Muscle of leg (tissue), 11 donors: ENCODE results near the gene LSM14B. TPM values are rescaled to one million over a fixed set of nuclear protein-coding genes. Genes with fewer than 3 reads are reported as not detected.

ENCODE experiments used
- DNase-seq: peaks from one replicate; pipeline ENCODE4 v3.0.0; 2013
- H3K27ac ChIP-seq: one replicate; pipeline ENCODE4 v1.5.1; 2013; ENCODE audit warnings: mild to moderate bottlenecking, low read length, control low read depth
- H3K27me3 ChIP-seq: one replicate; pipeline ENCODE4 v1.6.1; 2013; ENCODE audit warnings: low read length; ENCODE audit not compliant: control insufficient read depth, insufficient read depth
- H3K36me3 ChIP-seq: one replicate; pipeline ENCODE4 v1.6.1; 2013; ENCODE audit warnings: low read length; ENCODE audit not compliant: control insufficient read depth, insufficient read depth
- H3K4me1 ChIP-seq: one replicate; pipeline ENCODE4 v1.6.1; 2013; ENCODE audit warnings: low read length; ENCODE audit not compliant: control insufficient read depth, insufficient read depth
- H3K4me3 ChIP-seq: one replicate; pipeline ENCODE4 v1.5.1; 2013; ENCODE audit warnings: low read length, control low read depth
- H3K9me3 ChIP-seq: replicated peaks from 2 replicates; pipeline ENCODE4 v1.6.1; 2013; ENCODE audit warnings: low read depth, low read length; ENCODE audit not compliant: control insufficient read depth
- WGBS: methylation state at CpG from one replicate; pipeline ENCODE4 v1.1.5; 2013; ENCODE audit warnings: missing lambda C conversion rate; ENCODE audit not compliant: insufficient coverage; 5-methylcytosine and 5-hydroxymethylcytosine counted together
- polyA plus RNA-seq, 8 donors: library from polyadenylated mRNA; unstranded; fragments of 120-200 nt; gene quantifications; one replicate each; pipeline versions ENCODE4 v1.2.1 to v1.2.3, GENCODE V29; 2013; ENCODE audit warnings: inconsistent platforms in 1 of 8, low replicate concordance in 1 of 8; ENCODE audit not compliant: insufficient read length in 8 of 8, insufficient read depth in 1 of 8
- total RNA-seq: library from RNA; stranded (reverse); fragments of 120-200 nt; gene quantifications from one replicate; pipeline ENCODE4 v1.2.4, GENCODE V29; 2013

Gene LSM14B
- total and polyA plus RNA-seq, 9 donors, result 57.1 to 83.1 (median 71.0) TPM

GRCh38 chr20:62182469-62183425, 60.5 kb downstream of the LSM14B start, which contains the start of gene MTG2:
Gene MTG2, plus strand, starts transcription at chr20:62183028. Its CDS starts 10,393 bp downstream, at chr20:62193421.
- H3K9me3 ChIP-seq, result no peaks in the 10 kb centered on the region
- under 1% methylated on average over 91 of the region's 96 CpGs for WGBS
- peak; percentile 98 for DNase-seq
- H3K27me3 ChIP-seq, result no peaks in the 10 kb centered on the region
- peak within 1 kb of the TSS; percentile 90 for H3K27ac ChIP-seq
- H3K36me3 ChIP-seq, result peaks cover 8% of the 10 kb centered on the region
- peak within 1 kb of the TSS; percentile 95 for H3K4me3 ChIP-seq
- peaks cover 10% of the 10 kb centered on the region for H3K4me1 ChIP-seq

- Histone ChIP-seq H3K4me3 (peak overlapping the region; percentile 95), H3K9me3 (no peaks in the 10 kb centered on the region), H3K27ac (peak overlapping the region; percentile 22), H3K36me3 (peaks cover 8% of the 10 kb centered on the region), H3K4me1 (peaks cover 10% of the 10 kb centered on the region), H3K27me3 (no peaks in the 10 kb centered on the region)
- WGBS, result 23% methylated on average over 18 of the region's 25 CpGs
- DNase-seq, result no peak
Measured at GRCh38 chr20:62183426-62184142, 61.3 kb downstream of the LSM14B start.

Other genes starting within 250 kb of the LSM14B start
- gene TAF4, start 56.6 kb upstream of the LSM14B start, total RNA-seq, result 5.1 TPM
- gene TAF4, start 56.6 kb upstream of the LSM14B start, polyA plus RNA-seq, result 10 to 100 TPM in 6 of 8 donors, 1 to 10 TPM in 2; 9.7 to 21.5 (median 13.0) TPM
- 227 TPM for gene PSMA7, start 20.9 kb downstream of the LSM14B start, total RNA-seq
- 100 to 1,000 TPM; 154 to 178 (median 164) TPM for gene PSMA7, start 20.9 kb downstream of the LSM14B start, polyA plus RNA-seq
- 12.9 TPM for gene SS18L1, start 21.3 kb downstream of the LSM14B start, total RNA-seq
- gene SS18L1, start 21.3 kb downstream of the LSM14B start, polyA plus RNA-seq, result 10 to 100 TPM; 11.2 to 17.3 (median 14.4) TPM
- gene MTG2, start 60.6 kb downstream of the LSM14B start, total RNA-seq, result 22.7 TPM
- gene MTG2, start 60.6 kb downstream of the LSM14B start, polyA plus RNA-seq, result 10 to 100 TPM; 22.2 to 30.0 (median 27.0) TPM
- gene HRH3, start 97.8 kb downstream of the LSM14B start, total RNA-seq, result 0.35 TPM
- gene HRH3, start 97.8 kb downstream of the LSM14B start, polyA plus RNA-seq, result 1 to 10 TPM in 1 of 8 donors, under 1 TPM in 7; 0.09 to 1.3 (median 0.54) TPM
- 33.6 TPM for gene OSBPL2, start 116.0 kb downstream of the LSM14B start, total RNA-seq
- gene OSBPL2, start 116.0 kb downstream of the LSM14B start, polyA plus RNA-seq, result 10 to 100 TPM; 21.6 to 29.2 (median 24.7) TPM
- 62.2 TPM for gene ADRM1, start 180.5 kb downstream of the LSM14B start, total RNA-seq
- 10 to 100 TPM; 53.6 to 65.6 (median 58.6) TPM for gene ADRM1, start 180.5 kb downstream of the LSM14B start, polyA plus RNA-seq
- gene LAMA5, start 244.8 kb downstream of the LSM14B start, total RNA-seq, result 30.9 TPM
- gene LAMA5, start 244.8 kb downstream of the LSM14B start, polyA plus RNA-seq, result 100 to 1,000 TPM in 1 of 8 donors, 10 to 100 TPM in 7; 42.4 to 107 (median 78.8) TPM